Heart right ventricle (tissue), 16 donors: Measurements from ENCODE around the gene DNAH17. TPM values are rescaled to one million over a fixed set of nuclear protein-coding genes. Genes with fewer than 3 reads are reported as not detected.

Source experiments
- ATAC-seq, 8 donors: fragments of 200-7000 bp; cut with Tn5 transposase; one replicate each; pipeline ENCODE4 v1.9.1; 2020; ENCODE audit warnings: mild to moderate bottlenecking in 8 of 8, moderate library complexity in 8 of 8, moderate number of reproducible peaks in 1 of 8
- DNase-seq, 2 donors: peaks; one replicate each; pipeline ENCODE4 v3.0.0-alpha.2; 2020
- H3K27ac ChIP-seq, 10 donors: fragments of 200-600 bp; sonication (generic) in 2 of 10; one replicate each; pipeline versions ENCODE4 v1.5.0 to v1.8.0; 2020 to 2022; ENCODE audit warnings: mild to moderate bottlenecking in 3 of 10
- H3K27me3 ChIP-seq, 7 donors: fragments of 200-600 bp; one replicate each; pipeline ENCODE4 v1.8.0; 2021 to 2022; ENCODE audit warnings: mild to moderate bottlenecking in 2 of 7
- H3K36me3 ChIP-seq, 9 donors: fragments of 200-600 bp; sonication (generic) in 1 of 9; one replicate each; pipeline versions ENCODE4 v1.5.0 to v1.8.0; 2020 to 2022; ENCODE audit warnings: mild to moderate bottlenecking in 2 of 9
- H3K4me1 ChIP-seq, 9 donors: fragments of 200-600 bp; sonication (generic) in 1 of 9; one replicate each; pipeline versions ENCODE4 v1.5.0 to v1.8.0; 2020 to 2022; ENCODE audit warnings: mild to moderate bottlenecking in 4 of 9
- H3K4me3 ChIP-seq, 10 donors: fragments of 200-600 bp; sonication (generic) in 2 of 10; one replicate each; pipeline versions ENCODE4 v1.5.0 to v1.8.0; 2020 to 2022; ENCODE audit warnings: mild to moderate bottlenecking in 7 of 10, moderate library complexity in 2 of 10
- H3K9me3 ChIP-seq, 11 donors: fragments of 200-600 bp in 10 of 11; sonication (generic) in 2 of 11; one replicate each; pipeline versions ENCODE4 v1.5.0 to v1.8.0; 2013 to 2022; ENCODE audit warnings: mild to moderate bottlenecking in 2 of 11, control low read depth in 1 of 11, moderate library complexity in 1 of 11
- WGBS, 2 donors: extraction: QIAGEN DNeasy Blood & Tissue Kit; methylation state at CpG; one replicate each; pipeline ENCODE4 v1.1.7; 2013; ENCODE audit warnings: inconsistent platforms in 1 of 2; 5-methylcytosine and 5-hydroxymethylcytosine counted together
- intact Hi-C, 10 donors: fragments of 100-400 bp; cut with DNase I; formaldehyde crosslinking; loops; one replicate each; pipeline versions ENCODE4 v1.11.1 to v1.14.2; 2022
- polyA plus RNA-seq, 2 donors: library from polyadenylated mRNA; stranded (reverse); fragments of 200-250 nt; gene quantifications; one replicate each; pipeline ENCODE4 v1.2.3, GENCODE V29; 2013
- total RNA-seq, 10 donors: library from RNA; stranded (reverse); fragmentation: NEBNext Ultra II Directional in 3 of 10; extraction: Animal tissue kit (Norgen Biotek cat#: 25700) in 3 of 10; gene quantifications; one replicate each; pipeline versions ENCODE4 v1.2.1 to v1.2.4, GENCODE V29; 2021 to 2023
- TF ChIP-seq, protein P1 (sequence below), 9 donors: fragments of 200-600 bp; sonication (generic) in 2 of 9; IDR thresholded peaks; one replicate each; pipeline versions ENCODE4 v1.5.0 to v1.8.0; 2021 to 2022; ENCODE audit warnings: antibody characterized with exemption in 9 of 9, mild to moderate bottlenecking in 5 of 9, moderate library complexity in 1 of 9
- donor health status: Arrhythmogenic right ventricular cardiomyopathy.
- donor health status: ischemic (EF 13 %, LVEDD 7.1; RV severe dilation, severe dysfunction).
- donor health status: healthy with polysubstance abuse.
- donor health status: DM: no; HTN: yes; CAD: no.
- donor health status: DM: no; HTN: no; CAD: no.
- donor health status: ischemic (EF 25% LVEDD 6.9; RV normal size, moderate dysfunction).
- donor health status: ischemic (EF 25% LVEDD 5.7; RV mildly dilated, moderate dysfunction).
- donor health status: healthy.
- donor health status: DM: yes; HTN: yes; CAD: no.
- donor health status: Ischemic cardiomyopathy.
- donor health status: ischemic (EF 35%, LVEDD 5.7; RV mildly dilated, moderate dysfunction).
- donor health status: nonischemic (EF 11% LVEDD 7.7; RV severe dilation, severe dysfunction).
- donor health status: DM: yes; HTN: yes; CAD: no.
- donor health status: PGD.
- donor health status: ischemic (EF 29% LVEDD 5.4; RV normal size, mild dysfunction).
- donor health status: nonischemic (EF 23%, LVEDD 6.1; RV moderate dilation, normal function).

DNAH17 gene
- total and polyA plus RNA-seq, 12 donors, result 0.05 to 0.30 (median 0.09) TPM; not detected in 4

DNA sequence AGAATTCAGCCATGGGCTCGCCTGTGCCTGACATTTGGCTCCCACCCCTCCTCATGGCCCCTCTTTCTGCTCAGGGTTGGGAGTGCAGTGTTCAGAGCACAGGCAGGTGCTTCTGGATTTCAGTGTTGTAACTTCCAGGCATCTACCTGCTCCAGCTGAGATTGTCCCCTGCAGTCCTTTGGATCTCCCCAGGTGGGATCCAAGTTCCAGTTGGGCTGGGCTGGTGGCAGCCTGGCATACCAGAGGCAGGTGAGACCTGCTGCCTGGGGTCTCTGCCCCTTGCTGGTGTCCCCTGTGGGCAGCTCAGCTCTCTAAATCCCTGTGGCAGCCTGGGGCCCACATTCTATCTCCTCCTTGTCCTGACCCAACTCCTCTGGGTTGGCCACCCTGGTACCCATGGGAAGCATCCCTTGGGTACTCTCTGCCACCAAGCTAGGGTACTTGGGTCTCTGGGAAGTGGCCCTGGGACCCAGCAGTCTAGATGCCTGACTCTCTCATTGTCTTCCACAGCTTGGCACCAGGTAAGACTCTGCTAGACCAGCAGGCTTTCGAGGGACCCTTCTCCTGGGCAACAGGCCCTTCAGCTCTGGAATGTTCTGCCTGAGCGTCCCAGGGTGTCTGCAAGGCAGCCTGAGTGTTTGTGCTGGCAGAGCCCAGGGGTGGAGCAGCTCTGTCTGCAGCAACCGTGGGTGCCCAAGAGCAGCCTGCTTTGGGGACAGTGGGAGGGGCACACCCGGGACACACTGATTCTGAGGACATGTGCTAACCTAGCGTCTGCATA lies 42.5 kb downstream of the DNAH17 start:
- no peaks in the 10 kb centered on the region for H3K9me3 ChIP-seq
- no peaks in the 10 kb centered on the region for H3K36me3 ChIP-seq
- intact Hi-C loops, result no loop called here
- peaks cover 0 to 16% (median 7%) of the 10 kb centered on the region in 9 donors for H3K4me1 ChIP-seq
- H3K27ac ChIP-seq, result no peak overlapping the region
- 60 to 73% methylated on average over 6 of the region's 6 CpGs for WGBS, 2 donors
- peak in 4 of 8 donors; percentile 7 to 51 (median 38) for ATAC-seq
- DNase-seq, result no peak
- H3K27me3 ChIP-seq, result no peaks in the 10 kb centered on the region
- no peak overlapping the region for H3K4me3 ChIP-seq
- TF ChIP-seq, protein P1, sequence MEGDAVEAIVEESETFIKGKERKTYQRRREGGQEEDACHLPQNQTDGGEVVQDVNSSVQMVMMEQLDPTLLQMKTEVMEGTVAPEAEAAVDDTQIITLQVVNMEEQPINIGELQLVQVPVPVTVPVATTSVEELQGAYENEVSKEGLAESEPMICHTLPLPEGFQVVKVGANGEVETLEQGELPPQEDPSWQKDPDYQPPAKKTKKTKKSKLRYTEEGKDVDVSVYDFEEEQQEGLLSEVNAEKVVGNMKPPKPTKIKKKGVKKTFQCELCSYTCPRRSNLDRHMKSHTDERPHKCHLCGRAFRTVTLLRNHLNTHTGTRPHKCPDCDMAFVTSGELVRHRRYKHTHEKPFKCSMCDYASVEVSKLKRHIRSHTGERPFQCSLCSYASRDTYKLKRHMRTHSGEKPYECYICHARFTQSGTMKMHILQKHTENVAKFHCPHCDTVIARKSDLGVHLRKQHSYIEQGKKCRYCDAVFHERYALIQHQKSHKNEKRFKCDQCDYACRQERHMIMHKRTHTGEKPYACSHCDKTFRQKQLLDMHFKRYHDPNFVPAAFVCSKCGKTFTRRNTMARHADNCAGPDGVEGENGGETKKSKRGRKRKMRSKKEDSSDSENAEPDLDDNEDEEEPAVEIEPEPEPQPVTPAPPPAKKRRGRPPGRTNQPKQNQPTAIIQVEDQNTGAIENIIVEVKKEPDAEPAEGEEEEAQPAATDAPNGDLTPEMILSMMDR (IDR thresholded peaks at IDR 0.05), result no peak

GRCh38 chr17:78532922-78533640 lies 44.1 kb downstream of the DNAH17 start:
- TF ChIP-seq, protein P1 (IDR thresholded peaks at IDR 0.05), result no peak
- H3K27me3 ChIP-seq, result no peaks in the 10 kb centered on the region
- H3K27ac ChIP-seq, result no peak overlapping the region
- no peak for ATAC-seq
- no peak for DNase-seq
- WGBS, 2 donors, result 91 to 95% methylated on average over 19 of the region's 19 CpGs
- no peaks in the 10 kb centered on the region for H3K9me3 ChIP-seq
- no peak overlapping the region for H3K4me3 ChIP-seq
- peaks cover 0 to 16% (median 7%) of the 10 kb centered on the region in 9 donors for H3K4me1 ChIP-seq
- no peaks in the 10 kb centered on the region for H3K36me3 ChIP-seq
- intact Hi-C loops, result no loop called here

DNA sequence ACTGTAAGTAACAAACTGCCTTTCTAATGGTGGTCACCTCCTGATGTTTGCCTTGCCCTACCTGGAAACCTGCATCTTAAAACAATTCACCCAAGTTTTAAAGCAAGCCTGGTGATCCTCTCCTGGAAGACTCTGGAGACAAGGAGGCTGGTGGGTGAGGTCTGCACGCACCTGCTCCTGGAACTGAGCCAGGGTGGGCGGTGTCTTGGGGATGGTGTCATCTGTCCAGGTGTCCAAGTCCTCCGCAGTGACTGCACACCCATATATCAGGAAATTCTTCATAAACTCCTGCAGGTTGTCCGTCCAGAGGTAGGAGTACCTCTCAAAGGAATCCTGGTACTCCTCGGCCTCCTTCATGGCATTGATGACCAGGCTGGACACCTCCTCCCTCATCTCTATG lies 44.9 kb downstream of the DNAH17 start:
- Histone ChIP-seq H3K9me3 (no peaks in the 10 kb centered on the region), H3K36me3 (no peaks in the 10 kb centered on the region), H3K4me1 (peaks cover 0 to 16% (median 7%) of the 10 kb centered on the region in 9 donors), H3K4me3 (no peak overlapping the region), H3K27me3 (no peaks in the 10 kb centered on the region), H3K27ac (no peak overlapping the region)
- intact Hi-C loops, result no loop called here
- ATAC-seq (no peak), DNase-seq (no peak)
- TF ChIP-seq, protein P1 (IDR thresholded peaks at IDR 0.05), result no peak
- WGBS, 2 donors, result 86 to 92% methylated on average over 5 of the region's 5 CpGs

GRCh38 chr17:78530675-78531074 lies 46.5 kb downstream of the DNAH17 start:
- H3K9me3 ChIP-seq, result no peaks in the 10 kb centered on the region
- 80 to 81% methylated on average over 2 of the region's 2 CpGs for WGBS, 2 donors
- intact Hi-C loops, result no loop called here
- DNase-seq (no peak), ATAC-seq (no peak)
- H3K36me3 ChIP-seq, result no peaks in the 10 kb centered on the region
- H3K4me3 ChIP-seq, result no peak overlapping the region
- H3K27me3 ChIP-seq, result no peaks in the 10 kb centered on the region
- TF ChIP-seq, protein P1 (IDR thresholded peaks at IDR 0.05), result no peak
- H3K4me1 ChIP-seq, result peaks cover 0 to 13% (median 7%) of the 10 kb centered on the region in 9 donors
- no peak overlapping the region for H3K27ac ChIP-seq
